B cell (primary cell): Measurements from ENCODE around the gene NCKIPSD. TPM values are rescaled to one million over a fixed set of nuclear protein-coding genes. Genes with fewer than 3 reads are reported as not detected.

Experiments
- ATAC-seq: fragments of 200-7000 bp; cut with Tn5 transposase; one replicate; pipeline ENCODE4 v1.10.0; 2021; ENCODE audit warnings: low read depth, mild to moderate bottlenecking, moderate number of reproducible peaks, moderate library complexity
- CTCF ChIA-PET: fragments of 350-600 bp; sonication (Branson Sonifier 250); formaldehyde crosslinking; loops from one replicate; lab custom pipeline; 2021; ENCODE audit warnings: antibody characterized with exemption, inconsistent platforms; lab: Charles Lee
- POLR2A ChIA-PET: fragments of 350-600 bp; sonication (Branson Sonifier 250); formaldehyde crosslinking; loops from one replicate; lab custom pipeline; 2021; ENCODE audit warnings: antibody characterized with exemption; lab: Charles Lee
- DNase-seq: peaks from one replicate; pipeline ENCODE4 v3.0.0; 2013
- H2AFZ ChIP-seq: 2 replicates; pipeline ENCODE4 v1.6.1; 2012; ENCODE audit warnings: mild to moderate bottlenecking, low read depth, low read length; ENCODE audit not compliant: insufficient read depth, poor library complexity, severe bottlenecking
- H3K27ac ChIP-seq, 2 donors: 1 replicate in 1 of 2; 2 replicates in 1 of 2; pipeline ENCODE4 v1.5.1; 2012 to 2013; ENCODE audit warnings: low read length in 2 of 2, mild to moderate bottlenecking in 2 of 2, moderate library complexity in 1 of 2
- H3K27me3 ChIP-seq, 4 experiments: fragments of 200-600 bp in 1 of 4; sonication (generic) in 1 of 4; replicated peaks in 1 of 4; 1 replicate in 2 of 4; 2 replicates in 2 of 4; pipeline versions ENCODE4 v1.6.1 to v1.7.0; 2013 to 2016; ENCODE audit warnings: low read length in 3 of 4, mild to moderate bottlenecking in 2 of 4, mixed read lengths in 1 of 4, moderate library complexity in 1 of 4; ENCODE audit not compliant: insufficient read depth in 4 of 4, control insufficient read depth in 3 of 4; ENCODE audit errors: control extremely low read depth in 1 of 4
- H3K36me3 ChIP-seq, 2 experiments: replicated peaks in 1 of 2; 1 replicate in 1 of 2; 2 replicates in 1 of 2; pipeline versions ENCODE4 v1.6.1 to v1.7.1; 2013; ENCODE audit warnings: low read length in 1 of 2; ENCODE audit not compliant: insufficient read depth in 2 of 2, control insufficient read depth in 1 of 2; ENCODE audit errors: control extremely low read depth in 1 of 2, extremely low read depth in 1 of 2
- H3K4me1 ChIP-seq, 2 donors: fragments of 200-600 bp in 1 of 2; sonication (generic) in 1 of 2; 1 replicate in 1 of 2; 2 replicates in 1 of 2; pipeline versions ENCODE4 v1.5.1 to v1.6.1; 2013 to 2017; ENCODE audit warnings: low read length in 2 of 2; ENCODE audit not compliant: control insufficient read depth in 2 of 2, insufficient read depth in 2 of 2
- H3K4me2 ChIP-seq: replicated peaks from 2 replicates; pipeline ENCODE3; 2012; ENCODE audit warnings: mild to moderate bottlenecking, low read depth, low read length; ENCODE audit not compliant: poor library complexity, severe bottlenecking
- H3K4me3 ChIP-seq, 5 experiments: fragments of 200-600 bp in 1 of 5; sonication (generic) in 1 of 5; 1 replicate in 3 of 5; 2 replicates in 2 of 5; pipeline versions ENCODE4 v1.5.1 to v1.7.0; 2011 to 2016; ENCODE audit warnings: low read length in 4 of 5, mild to moderate bottlenecking in 4 of 5, low read depth in 2 of 5, control low read depth in 1 of 5, moderate library complexity in 1 of 5; ENCODE audit not compliant: insufficient read depth in 1 of 5; ENCODE audit errors: control extremely low read depth in 1 of 5, extremely low read depth in 1 of 5
- H3K79me2 ChIP-seq: fragments of 200-600 bp; sonication (generic); one replicate; pipeline ENCODE4 v1.6.0; 2016; ENCODE audit warnings: low read length; ENCODE audit not compliant: control insufficient read depth, insufficient read depth
- H3K9ac ChIP-seq: fragments of 200-600 bp; sonication (generic); 2 replicates; pipeline ENCODE4 v1.6.1; 2017; ENCODE audit warnings: mild to moderate bottlenecking, low read length, moderate library complexity
- H3K9me3 ChIP-seq, 3 donors: one replicate each; pipeline versions ENCODE4 v1.6.1 to v1.7.1; 2013; ENCODE audit warnings: low read length in 2 of 3; ENCODE audit not compliant: control insufficient read depth in 2 of 3, insufficient read depth in 1 of 3; ENCODE audit errors: control extremely low read depth in 1 of 3
- H4K20me1 ChIP-seq: 2 replicates; pipeline ENCODE4 v1.6.0; 2012; ENCODE audit warnings: mild to moderate bottlenecking, low read length; ENCODE audit not compliant: insufficient read depth, control insufficient read depth, poor library complexity, severe bottlenecking
- H3K27ac Mint-ChIP-seq: one replicate; pipeline ENCODE4 v1.8.0; 2021; ENCODE audit warnings: mixed read lengths
- H3K27me3 Mint-ChIP-seq: one replicate; pipeline ENCODE4 v1.8.0; 2021; ENCODE audit warnings: mixed read lengths
- H3K4me1 Mint-ChIP-seq: one replicate; pipeline ENCODE4 v1.8.0; 2021; ENCODE audit warnings: mixed read lengths
- H3K4me3 Mint-ChIP-seq: one replicate; pipeline ENCODE4 v1.8.0; 2021; ENCODE audit warnings: mixed read lengths
- H3K9me3 Mint-ChIP-seq: one replicate; pipeline ENCODE4 v1.8.0; 2022; ENCODE audit warnings: mixed read lengths; ENCODE audit not compliant: insufficient read depth
- CTCF ChIP-seq: fragments of 200-600 bp; IDR thresholded peaks from one replicate; pipeline ENCODE4 v1.8.0; 2022; ENCODE audit warnings: antibody characterized with exemption, mild to moderate bottlenecking
- EZH2 ChIP-seq: IDR thresholded peaks from 2 replicates; pipeline ENCODE4 v1.6.1; 2012; ENCODE audit warnings: borderline replicate concordance, low read depth, mild to moderate bottlenecking, moderate library complexity, low read length; ENCODE audit not compliant: insufficient read depth, poor library complexity, severe bottlenecking
- WGBS: methylation state at CpG from one replicate; pipeline ENCODE4 v1.1.5; 2013; ENCODE audit warnings: missing lambda C conversion rate; ENCODE audit not compliant: insufficient coverage; 5-methylcytosine and 5-hydroxymethylcytosine counted together
- intact Hi-C: fragments of 100-400 bp; cut with micrococcal nuclease; formaldehyde crosslinking; loops from one replicate; pipeline ENCODE4 v1.10.0; 2022
- polyA plus RNA-seq: library from polyadenylated mRNA; depleted of rRNA; stranded (reverse); fragments of >200 nt; gene quantifications from 2 replicates; pipeline ENCODE4 v1.2.3, GENCODE V29; 2012
- small RNA-seq: library from RNA; depleted of rRNA; stranded (forward); fragments of <200 nt; gene quantifications from one replicate; pipeline ENCODE3, GENCODE V24; 2012; ENCODE audit warnings: low replicate concordance, low read depth; ENCODE audit not compliant: insufficient read length
- total RNA-seq, 2 donors: library from RNA; stranded (reverse); fragments of 120-200 nt in 1 of 2; gene quantifications; 1 replicate in 1 of 2; 2 replicates in 1 of 2; pipeline versions ENCODE4 v1.2.3 to v1.2.4, GENCODE V29; 2013 to 2022

NCKIPSD gene
- total and polyA plus RNA-seq, 2 donors (not counting 1 experiment from before 2014, with no cell fraction given) = 19.1 to 24.6 TPM

- H3K4me3 Mint-ChIP-seq = no peak overlapping the region
- no peak overlapping the region for H2AFZ ChIP-seq
- H3K9me3 ChIP-seq = peaks cover 0 to 6% (median 0%) of the 10 kb centered on the region in 3 donors
- H3K4me3 ChIP-seq = no peak overlapping the region
- 97% methylated on average over 4 of the region's 6 CpGs for WGBS
- no peaks in the 10 kb centered on the region for H3K36me3 ChIP-seq
- no peak overlapping the region for H3K27ac Mint-ChIP-seq
- ChIA-PET CTCF (no interaction called here), POLR2A (no interaction called here)
- ATAC-seq (no peak), DNase-seq (no peak)
- no peaks in the 10 kb centered on the region for H3K4me1 ChIP-seq
- H3K27ac ChIP-seq = no peak overlapping the region
- H3K4me1 Mint-ChIP-seq = no peaks in the 10 kb centered on the region
- H3K79me2 ChIP-seq = no peaks in the 10 kb centered on the region
- no peaks in the 10 kb centered on the region for H3K27me3 ChIP-seq
- intact Hi-C loops = no loop called here
- H3K4me2 ChIP-seq = no peak overlapping the region
- H3K27me3 Mint-ChIP-seq = no peaks in the 10 kb centered on the region
- no peaks in the 10 kb centered on the region for H4K20me1 ChIP-seq
- H3K9me3 Mint-ChIP-seq = no peaks in the 10 kb centered on the region
- no peak overlapping the region for H3K9ac ChIP-seq
- TF ChIP-seq EZH2 = no peak
- TF ChIP-seq CTCF = no peak
Observed at GRCh38 chr3:48623851-48624547, 61.7 kb downstream of the NCKIPSD start.

Small RNA genes within 50 kb of the gene (small RNA-seq; reads per million reads assigned to genes)
- not detected for gene AC141002.1

Other genes with a start within 250 kb of the NCKIPSD start
- 5.0 and 6.2 TPM in 2 replicates for gene CCDC51, start 245.8 kb downstream of the NCKIPSD start, total RNA-seq
- 4.5 and 5.9 TPM in 2 replicates for gene CCDC51, start 245.8 kb downstream of the NCKIPSD start, polyA plus RNA-seq
- gene TMA7, start 245.7 kb downstream of the NCKIPSD start, total RNA-seq = 185 and 194 TPM in 2 replicates
- 169 and 191 TPM in 2 replicates for gene TMA7, start 245.7 kb downstream of the NCKIPSD start, polyA plus RNA-seq
- 11.6 and 14.3 TPM in 2 replicates for gene ATRIP, start 239.2 kb downstream of the NCKIPSD start, total RNA-seq
- gene ATRIP, start 239.2 kb downstream of the NCKIPSD start, polyA plus RNA-seq = 10.5 and 12.6 TPM in 2 replicates
- gene SHISA5, start 181.7 kb downstream of the NCKIPSD start, total RNA-seq = 145 and 147 TPM in 2 replicates
- 133 and 183 TPM in 2 replicates for gene SHISA5, start 181.7 kb downstream of the NCKIPSD start, polyA plus RNA-seq
- gene PFKFB4, start 129.1 kb downstream of the NCKIPSD start, total RNA-seq = 3.2 and 3.3 TPM in 2 replicates
- gene PFKFB4, start 129.1 kb downstream of the NCKIPSD start, polyA plus RNA-seq = 1.3 and 1.7 TPM in 2 replicates
- not detected in 2 replicates for gene UCN2, start 122.1 kb downstream of the NCKIPSD start, total RNA-seq
- gene UCN2, start 122.1 kb downstream of the NCKIPSD start, polyA plus RNA-seq = not detected in 2 replicates
- gene COL7A1, start 90.6 kb downstream of the NCKIPSD start, total RNA-seq = 2.1 and 3.3 TPM in 2 replicates
- 0.75 and 2.9 TPM in 2 replicates for gene COL7A1, start 90.6 kb downstream of the NCKIPSD start, polyA plus RNA-seq
- 98.9 and 99.9 TPM in 2 replicates for gene UQCRC1, start 76.3 kb downstream of the NCKIPSD start, total RNA-seq
- gene UQCRC1, start 76.3 kb downstream of the NCKIPSD start, polyA plus RNA-seq = 132 and 195 TPM in 2 replicates
- not detected in 2 replicates for gene TMEM89, start 64.1 kb downstream of the NCKIPSD start, total RNA-seq
- not detected in 2 replicates for gene TMEM89, start 64.1 kb downstream of the NCKIPSD start, polyA plus RNA-seq
- 26.7 and 30.6 TPM in 2 replicates for gene SLC26A6, start 50.5 kb downstream of the NCKIPSD start, total RNA-seq
- gene SLC26A6, start 50.5 kb downstream of the NCKIPSD start, polyA plus RNA-seq = 22.5 and 24.0 TPM in 2 replicates
- 2.5 and 2.8 TPM in 2 replicates for gene CELSR3, start 23.0 kb downstream of the NCKIPSD start, total RNA-seq
- 1.2 and 2.4 TPM in 2 replicates for gene CELSR3, start 23.0 kb downstream of the NCKIPSD start, polyA plus RNA-seq
- gene IP6K2, start 31.3 kb upstream of the NCKIPSD start, total RNA-seq = 138 and 140 TPM in 2 replicates
- gene IP6K2, start 31.3 kb upstream of the NCKIPSD start, polyA plus RNA-seq = 132 and 158 TPM in 2 replicates
- 25.0 and 27.5 TPM in 2 replicates for gene PRKAR2A, start 162.0 kb upstream of the NCKIPSD start, total RNA-seq
- gene PRKAR2A, start 162.0 kb upstream of the NCKIPSD start, polyA plus RNA-seq = 4.3 and 6.0 TPM in 2 replicates
- gene SLC25A20, start 213.0 kb upstream of the NCKIPSD start, total RNA-seq = 11.6 and 12.2 TPM in 2 replicates
- 5.7 and 19.9 TPM in 2 replicates for gene SLC25A20, start 213.0 kb upstream of the NCKIPSD start, polyA plus RNA-seq
- 148 and 162 TPM in 2 replicates for gene ARIH2, start 232.9 kb upstream of the NCKIPSD start, total RNA-seq
- 114 and 139 TPM in 2 replicates for gene ARIH2, start 232.9 kb upstream of the NCKIPSD start, polyA plus RNA-seq